ENCODE data around the gene ANKRD29.

Gene ANKRD29

DNA sequence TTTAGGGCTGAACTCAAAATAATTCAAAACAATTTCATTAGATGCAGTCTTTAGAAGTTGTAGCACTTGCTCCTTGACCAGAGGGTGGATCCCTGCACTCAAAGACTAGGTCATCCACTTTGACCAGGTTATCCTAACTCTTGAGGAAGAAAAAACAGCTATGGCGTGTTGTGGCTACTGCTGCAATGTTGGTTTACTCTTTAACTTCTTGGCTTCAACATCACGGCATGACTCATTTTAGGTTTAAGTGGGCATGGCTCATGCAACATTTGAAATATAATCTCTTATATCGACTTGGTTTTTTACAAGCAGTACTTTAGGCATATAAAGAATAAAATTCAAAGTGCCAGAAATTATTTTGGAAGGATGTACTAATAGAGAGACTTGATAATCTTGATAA, 35.4 kb downstream of the ANKRD29 start (continued):
- TF ChIP-seq, protein P1, sequence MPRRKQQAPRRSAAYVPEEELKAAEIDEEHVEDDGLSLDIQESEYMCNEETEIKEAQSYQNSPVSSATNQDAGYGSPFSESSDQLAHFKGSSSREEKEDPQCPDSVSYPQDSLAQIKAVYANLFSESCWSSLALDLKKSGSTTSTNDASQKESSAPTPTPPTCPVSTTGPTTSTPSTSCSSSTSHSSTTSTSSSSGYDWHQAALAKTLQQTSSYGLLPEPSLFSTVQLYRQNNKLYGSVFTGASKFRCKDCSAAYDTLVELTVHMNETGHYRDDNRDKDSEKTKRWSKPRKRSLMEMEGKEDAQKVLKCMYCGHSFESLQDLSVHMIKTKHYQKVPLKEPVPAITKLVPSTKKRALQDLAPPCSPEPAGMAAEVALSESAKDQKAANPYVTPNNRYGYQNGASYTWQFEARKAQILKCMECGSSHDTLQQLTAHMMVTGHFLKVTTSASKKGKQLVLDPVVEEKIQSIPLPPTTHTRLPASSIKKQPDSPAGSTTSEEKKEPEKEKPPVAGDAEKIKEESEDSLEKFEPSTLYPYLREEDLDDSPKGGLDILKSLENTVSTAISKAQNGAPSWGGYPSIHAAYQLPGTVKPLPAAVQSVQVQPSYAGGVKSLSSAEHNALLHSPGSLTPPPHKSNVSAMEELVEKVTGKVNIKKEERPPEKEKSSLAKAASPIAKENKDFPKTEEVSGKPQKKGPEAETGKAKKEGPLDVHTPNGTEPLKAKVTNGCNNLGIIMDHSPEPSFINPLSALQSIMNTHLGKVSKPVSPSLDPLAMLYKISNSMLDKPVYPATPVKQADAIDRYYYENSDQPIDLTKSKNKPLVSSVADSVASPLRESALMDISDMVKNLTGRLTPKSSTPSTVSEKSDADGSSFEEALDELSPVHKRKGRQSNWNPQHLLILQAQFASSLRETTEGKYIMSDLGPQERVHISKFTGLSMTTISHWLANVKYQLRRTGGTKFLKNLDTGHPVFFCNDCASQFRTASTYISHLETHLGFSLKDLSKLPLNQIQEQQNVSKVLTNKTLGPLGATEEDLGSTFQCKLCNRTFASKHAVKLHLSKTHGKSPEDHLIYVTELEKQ (tag by site-specific recombination; IDR thresholded peaks at IDR 0.05; ENCODE audit: borderline replicate concordance), result peak; percentile 92
- TF ChIP-seq OVOL3 (tag by site-specific recombination; IDR thresholded peaks at IDR 0.05), result no peak
- TF ChIP-seq ZNF510 (tag by site-specific recombination; IDR thresholded peaks at IDR 0.05; ENCODE audit: insufficient replicate concordance), result no peak
- no peak for TF ChIP-seq RBAK (tag by site-specific recombination; IDR thresholded peaks at IDR 0.05)
- no peak for TF ChIP-seq ZNF132 (tag by site-specific recombination; IDR thresholded peaks at IDR 0.05; ENCODE audit: borderline replicate concordance)
- TF ChIP-seq ZNF621 (tag by site-specific recombination; IDR thresholded peaks at IDR 0.05), result no peak
- TF ChIP-seq ZNF391 (tag by site-specific recombination; IDR thresholded peaks at IDR 0.05; ENCODE audit: borderline replicate concordance, low read depth), result peak; percentile 79; the same call in 1 of the 2 replicates
- TF ChIP-seq ZNF629 (tag by site-specific recombination; IDR thresholded peaks at IDR 0.05), result peak; percentile 85
- TF ChIP-seq ZNF792 (tag by site-specific recombination; IDR thresholded peaks at IDR 0.05), result no peak
- TF ChIP-seq ZNF747 (tag by site-specific recombination; IDR thresholded peaks at IDR 0.05), result no peak
- no peak; the same call in 1 of the 2 replicates for TF ChIP-seq ZBTB21 (tag by site-specific recombination; IDR thresholded peaks at IDR 0.05)
- TF ChIP-seq, protein P2, sequence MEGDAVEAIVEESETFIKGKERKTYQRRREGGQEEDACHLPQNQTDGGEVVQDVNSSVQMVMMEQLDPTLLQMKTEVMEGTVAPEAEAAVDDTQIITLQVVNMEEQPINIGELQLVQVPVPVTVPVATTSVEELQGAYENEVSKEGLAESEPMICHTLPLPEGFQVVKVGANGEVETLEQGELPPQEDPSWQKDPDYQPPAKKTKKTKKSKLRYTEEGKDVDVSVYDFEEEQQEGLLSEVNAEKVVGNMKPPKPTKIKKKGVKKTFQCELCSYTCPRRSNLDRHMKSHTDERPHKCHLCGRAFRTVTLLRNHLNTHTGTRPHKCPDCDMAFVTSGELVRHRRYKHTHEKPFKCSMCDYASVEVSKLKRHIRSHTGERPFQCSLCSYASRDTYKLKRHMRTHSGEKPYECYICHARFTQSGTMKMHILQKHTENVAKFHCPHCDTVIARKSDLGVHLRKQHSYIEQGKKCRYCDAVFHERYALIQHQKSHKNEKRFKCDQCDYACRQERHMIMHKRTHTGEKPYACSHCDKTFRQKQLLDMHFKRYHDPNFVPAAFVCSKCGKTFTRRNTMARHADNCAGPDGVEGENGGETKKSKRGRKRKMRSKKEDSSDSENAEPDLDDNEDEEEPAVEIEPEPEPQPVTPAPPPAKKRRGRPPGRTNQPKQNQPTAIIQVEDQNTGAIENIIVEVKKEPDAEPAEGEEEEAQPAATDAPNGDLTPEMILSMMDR (tag by site-specific recombination; IDR thresholded peaks at IDR 0.05), result no peak
- TF ChIP-seq ZIC2 (tag by site-specific recombination; IDR thresholded peaks at IDR 0.05), result no peak
- TF ChIP-seq ZEB2 (tag by site-specific recombination; IDR thresholded peaks at IDR 0.05), result peak; percentile 95
- TF ChIP-seq PRDM1 (tag by site-specific recombination; IDR thresholded peaks at IDR 0.05), result no peak
- TF ChIP-seq ZSCAN30 (tag by site-specific recombination; IDR thresholded peaks at IDR 0.05), result peak; percentile 64
- TF ChIP-seq, protein P3, sequence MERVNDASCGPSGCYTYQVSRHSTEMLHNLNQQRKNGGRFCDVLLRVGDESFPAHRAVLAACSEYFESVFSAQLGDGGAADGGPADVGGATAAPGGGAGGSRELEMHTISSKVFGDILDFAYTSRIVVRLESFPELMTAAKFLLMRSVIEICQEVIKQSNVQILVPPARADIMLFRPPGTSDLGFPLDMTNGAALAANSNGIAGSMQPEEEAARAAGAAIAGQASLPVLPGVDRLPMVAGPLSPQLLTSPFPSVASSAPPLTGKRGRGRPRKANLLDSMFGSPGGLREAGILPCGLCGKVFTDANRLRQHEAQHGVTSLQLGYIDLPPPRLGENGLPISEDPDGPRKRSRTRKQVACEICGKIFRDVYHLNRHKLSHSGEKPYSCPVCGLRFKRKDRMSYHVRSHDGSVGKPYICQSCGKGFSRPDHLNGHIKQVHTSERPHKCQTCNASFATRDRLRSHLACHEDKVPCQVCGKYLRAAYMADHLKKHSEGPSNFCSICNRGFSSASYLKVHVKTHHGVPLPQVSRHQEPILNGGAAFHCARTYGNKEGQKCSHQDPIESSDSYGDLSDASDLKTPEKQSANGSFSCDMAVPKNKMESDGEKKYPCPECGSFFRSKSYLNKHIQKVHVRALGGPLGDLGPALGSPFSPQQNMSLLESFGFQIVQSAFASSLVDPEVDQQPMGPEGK (tag by site-specific recombination; IDR thresholded peaks at IDR 0.05), result peak; percentile 50
- no peak for TF ChIP-seq ZFP41 (tag by site-specific recombination; IDR thresholded peaks at IDR 0.05; ENCODE audit: borderline replicate concordance)
- TF ChIP-seq SALL2 (tag by site-specific recombination; IDR thresholded peaks at IDR 0.05; ENCODE audit: borderline replicate concordance), result no peak
- no peak for TF ChIP-seq MEIS1 (CRISPR knock-in tag; IDR thresholded peaks at IDR 0.05; ENCODE audit: borderline replicate concordance)
- TF ChIP-seq, protein P4, sequence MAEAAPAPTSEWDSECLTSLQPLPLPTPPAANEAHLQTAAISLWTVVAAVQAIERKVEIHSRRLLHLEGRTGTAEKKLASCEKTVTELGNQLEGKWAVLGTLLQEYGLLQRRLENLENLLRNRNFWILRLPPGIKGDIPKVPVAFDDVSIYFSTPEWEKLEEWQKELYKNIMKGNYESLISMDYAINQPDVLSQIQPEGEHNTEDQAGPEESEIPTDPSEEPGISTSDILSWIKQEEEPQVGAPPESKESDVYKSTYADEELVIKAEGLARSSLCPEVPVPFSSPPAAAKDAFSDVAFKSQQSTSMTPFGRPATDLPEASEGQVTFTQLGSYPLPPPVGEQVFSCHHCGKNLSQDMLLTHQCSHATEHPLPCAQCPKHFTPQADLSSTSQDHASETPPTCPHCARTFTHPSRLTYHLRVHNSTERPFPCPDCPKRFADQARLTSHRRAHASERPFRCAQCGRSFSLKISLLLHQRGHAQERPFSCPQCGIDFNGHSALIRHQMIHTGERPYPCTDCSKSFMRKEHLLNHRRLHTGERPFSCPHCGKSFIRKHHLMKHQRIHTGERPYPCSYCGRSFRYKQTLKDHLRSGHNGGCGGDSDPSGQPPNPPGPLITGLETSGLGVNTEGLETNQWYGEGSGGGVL (tag by site-specific recombination; IDR thresholded peaks at IDR 0.05), result peak; percentile 10; the same call in 1 of the 2 replicates
- no peak for TF ChIP-seq GLIS1 (tag by site-specific recombination; IDR thresholded peaks at IDR 0.05)
- no peak for TF ChIP-seq ZNF248 (tag by site-specific recombination; IDR thresholded peaks at IDR 0.05)
- peak; percentile 94 for TF ChIP-seq ZFP69B (tag by site-specific recombination; IDR thresholded peaks at IDR 0.05)
- peak; percentile 90; the same call in 1 of the 2 replicates for TF ChIP-seq BCL11A (tag by site-specific recombination; IDR thresholded peaks at IDR 0.05; ENCODE audit: low read depth)
- 0 out of 2 replicates have a peak, but pooled peaks have one; percentile 63 for TF ChIP-seq ZSCAN23 (tag by site-specific recombination; IDR thresholded peaks at IDR 0.05)
- TF ChIP-seq, protein P5, sequence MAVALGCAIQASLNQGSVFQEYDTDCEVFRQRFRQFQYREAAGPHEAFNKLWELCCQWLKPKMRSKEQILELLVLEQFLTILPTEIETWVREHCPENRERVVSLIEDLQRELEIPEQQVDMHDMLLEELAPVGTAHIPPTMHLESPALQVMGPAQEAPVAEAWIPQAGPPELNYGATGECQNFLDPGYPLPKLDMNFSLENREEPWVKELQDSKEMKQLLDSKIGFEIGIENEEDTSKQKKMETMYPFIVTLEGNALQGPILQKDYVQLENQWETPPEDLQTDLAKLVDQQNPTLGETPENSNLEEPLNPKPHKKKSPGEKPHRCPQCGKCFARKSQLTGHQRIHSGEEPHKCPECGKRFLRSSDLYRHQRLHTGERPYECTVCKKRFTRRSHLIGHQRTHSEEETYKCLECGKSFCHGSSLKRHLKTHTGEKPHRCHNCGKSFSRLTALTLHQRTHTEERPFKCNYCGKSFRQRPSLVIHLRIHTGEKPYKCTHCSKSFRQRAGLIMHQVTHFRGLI (tag by site-specific recombination; IDR thresholded peaks at IDR 0.05), result no peak
- TF ChIP-seq ZFHX2 (tag by site-specific recombination; conservative IDR thresholded peaks at IDR 0.05), result 0 out of 2 replicates have a peak, but pooled peaks have one; percentile 16
- no peak for TF ChIP-seq ZBTB48 (tag by site-specific recombination; IDR thresholded peaks at IDR 0.05)
- TF ChIP-seq ZNF664 (tag by site-specific recombination; IDR thresholded peaks at IDR 0.05), result no peak

All from HEK293 (cell line).